Astrocyte (in vitro differentiated cells and primary cell): ENCODE measurements around the gene KLHDC7A.

Experiments used
- EZH2 ChIP-seq: IDR thresholded peaks from 2 replicates; pipeline ENCODE4 v1.6.1; 2012; ENCODE audit warnings: mild to moderate bottlenecking, low read length, inconsistent platforms; ENCODE audit not compliant: insufficient read depth
- TF ChIP-seq, protein P1 (sequence below): IDR thresholded peaks from 2 replicates; pipeline ENCODE4 v1.5.1; 2011; ENCODE audit warnings: low read depth, mild to moderate bottlenecking, inconsistent platforms, low read length, moderate library complexity; ENCODE audit not compliant: insufficient read depth

DNA sequence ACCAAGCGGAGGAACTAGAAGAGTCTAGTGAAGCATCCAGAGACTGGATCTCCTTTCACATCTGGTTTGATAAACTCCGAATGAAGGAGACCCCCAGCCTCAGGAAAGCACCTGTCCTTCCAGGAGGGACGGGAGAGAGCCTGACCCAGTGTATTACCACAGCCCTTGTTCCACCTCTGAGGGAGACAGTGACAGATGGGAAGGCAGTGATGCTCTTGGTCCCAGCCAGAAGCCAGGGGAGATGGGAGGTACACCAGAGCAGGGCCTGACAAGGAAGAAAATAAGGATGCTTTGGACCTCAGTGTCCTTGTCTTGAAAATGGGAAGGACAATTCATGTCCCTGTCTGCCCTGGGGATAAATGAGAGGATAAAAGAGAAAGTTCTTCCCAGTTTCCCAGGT, 3.5 kb downstream of the KLHDC7A start:
- TF ChIP-seq, protein P1, sequence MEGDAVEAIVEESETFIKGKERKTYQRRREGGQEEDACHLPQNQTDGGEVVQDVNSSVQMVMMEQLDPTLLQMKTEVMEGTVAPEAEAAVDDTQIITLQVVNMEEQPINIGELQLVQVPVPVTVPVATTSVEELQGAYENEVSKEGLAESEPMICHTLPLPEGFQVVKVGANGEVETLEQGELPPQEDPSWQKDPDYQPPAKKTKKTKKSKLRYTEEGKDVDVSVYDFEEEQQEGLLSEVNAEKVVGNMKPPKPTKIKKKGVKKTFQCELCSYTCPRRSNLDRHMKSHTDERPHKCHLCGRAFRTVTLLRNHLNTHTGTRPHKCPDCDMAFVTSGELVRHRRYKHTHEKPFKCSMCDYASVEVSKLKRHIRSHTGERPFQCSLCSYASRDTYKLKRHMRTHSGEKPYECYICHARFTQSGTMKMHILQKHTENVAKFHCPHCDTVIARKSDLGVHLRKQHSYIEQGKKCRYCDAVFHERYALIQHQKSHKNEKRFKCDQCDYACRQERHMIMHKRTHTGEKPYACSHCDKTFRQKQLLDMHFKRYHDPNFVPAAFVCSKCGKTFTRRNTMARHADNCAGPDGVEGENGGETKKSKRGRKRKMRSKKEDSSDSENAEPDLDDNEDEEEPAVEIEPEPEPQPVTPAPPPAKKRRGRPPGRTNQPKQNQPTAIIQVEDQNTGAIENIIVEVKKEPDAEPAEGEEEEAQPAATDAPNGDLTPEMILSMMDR = no peak
- no peak for TF ChIP-seq EZH2
